Heart left ventricle (tissue), 13 donors: ENCODE measurements around the gene NUP42.

Experiments
- POLR2A ChIP-seq, 2 donors: fragments of 450-650 bp; IDR thresholded peaks; one replicate each; pipeline ENCODE4 v1.6.1; 2017; ENCODE audit warnings: antibody characterized with exemption in 2 of 2, mild to moderate bottlenecking in 2 of 2, moderate library complexity in 2 of 2
- TF ChIP-seq, protein P1 (sequence below), 12 donors: fragments of 200-600 bp; sonication (generic) in 4 of 12; IDR thresholded peaks; one replicate each; pipeline versions ENCODE4 v1.5.0 to v1.8.0; 2018 to 2022; ENCODE audit warnings: antibody characterized with exemption in 12 of 12, mild to moderate bottlenecking in 5 of 12
- donor health status: ischemic (EF 13 %, LVEDD 7.1; RV severe dilation, severe dysfunction).
- donor health status: DM: no; HTN: yes; CAD: no.
- donor health status: DM: no; HTN: no; CAD: no.
- donor health status: ischemic (EF 25% LVEDD 6.9; RV normal size, moderate dysfunction).
- donor health status: ischemic (EF 25% LVEDD 5.7; RV mildly dilated, moderate dysfunction).
- donor health status: ischemic (EF 35%, LVEDD 5.7; RV mildly dilated, moderate dysfunction).
- donor health status: nonischemic (EF 11% LVEDD 7.7; RV severe dilation, severe dysfunction).
- donor health status: DM: yes; HTN: yes; CAD: no.
- donor health status: PGD.
- donor health status: ischemic (EF 29% LVEDD 5.4; RV normal size, mild dysfunction).
- donor health status: nonischemic (EF 23%, LVEDD 6.1; RV moderate dilation, normal function).

DNA sequence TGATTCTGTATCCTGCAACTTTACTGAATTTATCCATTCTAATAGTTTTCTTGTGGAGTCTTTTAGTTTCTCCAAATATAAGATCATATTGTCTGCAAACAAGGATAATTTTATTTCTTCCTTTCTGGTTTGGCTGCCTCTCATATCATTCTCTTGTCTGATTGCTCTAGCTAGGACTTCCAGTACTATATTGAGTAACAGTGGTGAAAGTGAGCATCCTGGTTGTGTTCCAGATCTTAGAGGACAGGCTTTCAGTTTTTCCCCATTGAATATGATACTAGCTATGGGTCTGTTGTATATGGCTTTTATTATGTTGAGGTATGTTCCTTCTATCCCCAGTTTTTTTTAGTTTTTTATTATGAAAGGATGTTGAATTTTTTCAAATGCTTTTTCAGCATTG lies 48.1 kb upstream of the NUP42 start:
- TF ChIP-seq, protein P1, sequence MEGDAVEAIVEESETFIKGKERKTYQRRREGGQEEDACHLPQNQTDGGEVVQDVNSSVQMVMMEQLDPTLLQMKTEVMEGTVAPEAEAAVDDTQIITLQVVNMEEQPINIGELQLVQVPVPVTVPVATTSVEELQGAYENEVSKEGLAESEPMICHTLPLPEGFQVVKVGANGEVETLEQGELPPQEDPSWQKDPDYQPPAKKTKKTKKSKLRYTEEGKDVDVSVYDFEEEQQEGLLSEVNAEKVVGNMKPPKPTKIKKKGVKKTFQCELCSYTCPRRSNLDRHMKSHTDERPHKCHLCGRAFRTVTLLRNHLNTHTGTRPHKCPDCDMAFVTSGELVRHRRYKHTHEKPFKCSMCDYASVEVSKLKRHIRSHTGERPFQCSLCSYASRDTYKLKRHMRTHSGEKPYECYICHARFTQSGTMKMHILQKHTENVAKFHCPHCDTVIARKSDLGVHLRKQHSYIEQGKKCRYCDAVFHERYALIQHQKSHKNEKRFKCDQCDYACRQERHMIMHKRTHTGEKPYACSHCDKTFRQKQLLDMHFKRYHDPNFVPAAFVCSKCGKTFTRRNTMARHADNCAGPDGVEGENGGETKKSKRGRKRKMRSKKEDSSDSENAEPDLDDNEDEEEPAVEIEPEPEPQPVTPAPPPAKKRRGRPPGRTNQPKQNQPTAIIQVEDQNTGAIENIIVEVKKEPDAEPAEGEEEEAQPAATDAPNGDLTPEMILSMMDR (IDR thresholded peaks at IDR 0.05), result no peak
- no peak for TF ChIP-seq POLR2A (IDR thresholded peaks at IDR 0.05)
